WTC11 (cell line): Measurements from ENCODE around the gene COL4A2. TPM values are rescaled to one million over a fixed set of nuclear protein-coding genes. Genes with fewer than 3 reads are reported as not detected.

Experiments
- ATAC-seq: fragments of 200-7000 bp; cut with Tn5 transposase; 2 replicates; pipeline ENCODE4 v1.10.0; 2021; ENCODE audit warnings: mild to moderate bottlenecking, moderate library complexity
- CTCF ChIA-PET: fragments of 300-600 bp; sonication (Branson Sonifier 250); formaldehyde crosslinking; loops from one replicate; lab custom pipeline; 2021; ENCODE audit warnings: antibody characterized with exemption; lab: Charles Lee
- POLR2A ChIA-PET: fragments of 350-600 bp; sonication (Branson Sonifier 250); formaldehyde crosslinking; loops from one replicate; lab custom pipeline; 2021; ENCODE audit warnings: antibody characterized with exemption; lab: Charles Lee
- DNase-seq: peaks from one replicate; pipeline ENCODE4 v3.0.0; 2021; ENCODE audit warnings: low spot score
- H3K27ac Mint-ChIP-seq: 2 replicates; pipeline ENCODE4 v1.8.0; 2021; ENCODE audit warnings: mixed read lengths
- H3K27me3 Mint-ChIP-seq: 2 replicates; pipeline ENCODE4 v1.8.0; 2021; ENCODE audit warnings: low read depth, mild to moderate bottlenecking, moderate library complexity, mixed read lengths
- H3K36me3 Mint-ChIP-seq: 2 replicates; pipeline ENCODE4 v1.8.0; 2021; ENCODE audit warnings: mixed read lengths
- H3K4me1 Mint-ChIP-seq: 2 replicates; pipeline ENCODE4 v1.8.0; 2022; ENCODE audit warnings: mixed read lengths
- H3K4me3 Mint-ChIP-seq: 2 replicates; pipeline ENCODE4 v1.8.0; 2021; ENCODE audit warnings: mild to moderate bottlenecking, moderate library complexity, mixed read lengths
- H3K9me3 Mint-ChIP-seq: 2 replicates; pipeline ENCODE4 v1.8.0; 2021; ENCODE audit warnings: mixed read lengths
- CREB1 ChIP-seq: sonication (generic); formaldehyde crosslinking; IDR thresholded peaks from 2 replicates; pipeline ENCODE4 v1.8.0; 2023; ENCODE audit warnings: mild to moderate bottlenecking, missing genetic modification reagents
- ESRRA ChIP-seq: sonication (generic); formaldehyde crosslinking; IDR thresholded peaks from 2 replicates; pipeline ENCODE4 v1.8.1; 2022; ENCODE audit warnings: mild to moderate bottlenecking, missing genetic modification reagents, borderline replicate concordance
- FOXK1 ChIP-seq: sonication (generic); formaldehyde crosslinking; IDR thresholded peaks from 2 replicates; pipeline ENCODE4 v1.8.0; 2022; ENCODE audit warnings: mild to moderate bottlenecking, moderate library complexity, missing genetic modification reagents
- FOXP1 ChIP-seq: sonication (generic); formaldehyde crosslinking; IDR thresholded peaks from 2 replicates; pipeline ENCODE4 v1.8.0; 2022; ENCODE audit warnings: missing genetic modification reagents, mild to moderate bottlenecking, moderate library complexity, borderline replicate concordance
- GABPB1 ChIP-seq: sonication (generic); formaldehyde crosslinking; IDR thresholded peaks from 2 replicates; pipeline ENCODE4 v1.8.1; 2023; ENCODE audit warnings: mild to moderate bottlenecking, missing genetic modification reagents
- HMGA2 ChIP-seq: fragments of 250-450 bp; sonication (Bioruptor Pico); IDR thresholded peaks from 2 replicates; pipeline ENCODE4 v1.4.0; 2021; ENCODE audit warnings: mild to moderate bottlenecking, moderate library complexity
- IRF2 ChIP-seq: sonication (generic); formaldehyde crosslinking; IDR thresholded peaks from 2 replicates; pipeline ENCODE4 v1.8.0; 2022; ENCODE audit warnings: low read depth, missing genetic modification reagents, borderline replicate concordance
- OVOL2 ChIP-seq: fragments of 250-450 bp; sonication (Bioruptor Pico); IDR thresholded peaks from 2 replicates; pipeline ENCODE4 v1.9.0; 2021; ENCODE audit warnings: mild to moderate bottlenecking, borderline replicate concordance
- SMAD3 ChIP-seq: sonication (generic); formaldehyde crosslinking; IDR thresholded peaks from 2 replicates; pipeline ENCODE4 v1.8.0; 2022; ENCODE audit warnings: missing genetic modification reagents, mild to moderate bottlenecking, borderline replicate concordance
- TP53 ChIP-seq: sonication (generic); formaldehyde crosslinking; IDR thresholded peaks from 2 replicates; pipeline ENCODE4 v1.8.1; 2023; ENCODE audit warnings: mild to moderate bottlenecking, missing genetic modification reagents
- ZBTB21 ChIP-seq: sonication (generic); formaldehyde crosslinking; IDR thresholded peaks from 2 replicates; pipeline ENCODE4 v1.8.1; 2023; ENCODE audit warnings: mild to moderate bottlenecking, missing genetic modification reagents, borderline replicate concordance
- ZNF138 ChIP-seq: sonication (generic); formaldehyde crosslinking; conservative IDR thresholded peaks from 2 replicates; pipeline ENCODE4 v1.8.1; 2022; ENCODE audit warnings: mild to moderate bottlenecking, moderate library complexity, missing genetic modification reagents
- ZNF317 ChIP-seq: sonication (generic); formaldehyde crosslinking; IDR thresholded peaks from 2 replicates; pipeline ENCODE4 v1.8.1; 2023; ENCODE audit warnings: low read depth, mild to moderate bottlenecking, moderate library complexity, missing genetic modification reagents, borderline replicate concordance
- ZNF423 ChIP-seq: fragments of 250-450 bp; sonication (Bioruptor Pico); IDR thresholded peaks from 2 replicates; pipeline ENCODE4 v2.1.2; 2022; ENCODE audit warnings: mild to moderate bottlenecking, moderate library complexity
- total RNA-seq: library from RNA; stranded (reverse); gene quantifications from 3 replicates; pipeline ENCODE4 v1.2.3, GENCODE V29; 2021
- TF ChIP-seq, protein P1 (sequence below): sonication (generic); formaldehyde crosslinking; IDR thresholded peaks from 2 replicates; pipeline ENCODE4 v1.8.1; 2022; ENCODE audit warnings: low read depth, missing genetic modification reagents, borderline replicate concordance
- TF ChIP-seq, protein P2 (sequence below): sonication (generic); formaldehyde crosslinking; IDR thresholded peaks from 2 replicates; pipeline ENCODE4 v1.8.0; 2023; ENCODE audit warnings: missing genetic modification reagents, mild to moderate bottlenecking, borderline replicate concordance
- TF ChIP-seq, protein P3 (sequence below): sonication (generic); formaldehyde crosslinking; IDR thresholded peaks from 2 replicates; pipeline ENCODE4 v1.8.1; 2023; ENCODE audit warnings: mild to moderate bottlenecking, missing genetic modification reagents, moderate library complexity
- TF ChIP-seq, protein P4 (sequence below): fragments of 250-450 bp; sonication (Bioruptor Pico); IDR thresholded peaks from 2 replicates; pipeline ENCODE4 v1.9.0; 2021; ENCODE audit warnings: mild to moderate bottlenecking
- TF ChIP-seq, protein P5 (sequence below): sonication (generic); formaldehyde crosslinking; IDR thresholded peaks from 2 replicates; pipeline ENCODE4 v1.8.0; 2022; ENCODE audit warnings: mild to moderate bottlenecking, missing genetic modification reagents
- TF ChIP-seq, protein P6 (sequence below): sonication (generic); formaldehyde crosslinking; IDR thresholded peaks from 2 replicates; pipeline ENCODE4 v1.8.1; 2022; ENCODE audit warnings: missing genetic modification reagents, borderline replicate concordance

Gene COL4A2
- total RNA-seq, 1 experiment from 2014 or later = 109 TPM

DNA sequence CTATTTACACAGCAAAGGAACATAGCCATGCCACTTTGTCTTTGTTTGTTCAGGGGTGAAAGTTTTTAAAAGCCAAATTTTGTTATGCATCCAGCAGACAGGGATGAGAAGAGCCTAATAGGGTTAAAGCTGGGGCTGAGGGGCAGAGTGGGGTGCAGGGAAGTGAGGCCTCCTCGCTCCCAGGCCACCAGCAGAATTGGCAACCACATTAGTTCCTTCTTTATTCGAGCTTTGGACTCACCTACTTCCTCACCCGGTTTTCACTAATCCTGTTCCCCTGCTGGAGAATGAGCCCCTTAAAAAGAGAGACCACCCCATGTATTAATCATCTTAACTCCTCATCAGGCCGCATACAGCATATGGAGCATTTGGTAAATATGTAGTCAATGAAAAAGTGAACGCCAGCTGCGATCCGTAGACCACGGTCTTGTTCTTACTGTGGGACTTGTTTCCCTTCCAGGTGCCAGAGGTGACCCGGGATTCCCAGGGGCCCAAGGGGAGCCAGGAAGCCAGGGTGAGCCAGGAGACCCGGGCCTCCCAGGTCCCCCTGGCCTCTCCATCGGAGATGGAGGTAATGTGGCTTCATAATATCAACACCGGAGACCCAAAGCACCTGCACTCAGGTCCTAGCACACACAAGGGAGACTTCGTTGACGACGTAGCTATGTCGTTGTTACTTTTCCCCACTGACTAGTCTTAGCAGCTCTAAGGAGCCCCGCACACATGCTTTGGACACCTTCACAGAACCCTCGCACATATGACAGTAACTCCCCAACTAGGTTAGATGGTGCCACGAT, 142.3 kb downstream of the COL4A2 start:
- Mint-ChIP-seq H3K27ac (no peak overlapping the region), H3K4me1 (peaks cover 28% of the 10 kb centered on the region), H3K9me3 (no peaks in the 10 kb centered on the region), H3K4me3 (no peak overlapping the region), H3K36me3 (peaks cover 9% of the 10 kb centered on the region), H3K27me3 (no peaks in the 10 kb centered on the region)
- CTCF ChIA-PET = no interaction called here
- no peak for DNase-seq
- POLR2A ChIA-PET = interaction anchor here (0.6 kb wide), 1 partner anchor 121 kb away, joined by 3 read pairs; no protein-coding TSS in a partner anchor
- ATAC-seq = no peak
- TF ChIP-seq HMGA2 = no peak
- TF ChIP-seq, protein P1, sequence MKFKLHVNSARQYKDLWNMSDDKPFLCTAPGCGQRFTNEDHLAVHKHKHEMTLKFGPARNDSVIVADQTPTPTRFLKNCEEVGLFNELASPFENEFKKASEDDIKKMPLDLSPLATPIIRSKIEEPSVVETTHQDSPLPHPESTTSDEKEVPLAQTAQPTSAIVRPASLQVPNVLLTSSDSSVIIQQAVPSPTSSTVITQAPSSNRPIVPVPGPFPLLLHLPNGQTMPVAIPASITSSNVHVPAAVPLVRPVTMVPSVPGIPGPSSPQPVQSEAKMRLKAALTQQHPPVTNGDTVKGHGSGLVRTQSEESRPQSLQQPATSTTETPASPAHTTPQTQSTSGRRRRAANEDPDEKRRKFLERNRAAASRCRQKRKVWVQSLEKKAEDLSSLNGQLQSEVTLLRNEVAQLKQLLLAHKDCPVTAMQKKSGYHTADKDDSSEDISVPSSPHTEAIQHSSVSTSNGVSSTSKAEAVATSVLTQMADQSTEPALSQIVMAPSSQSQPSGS (CRISPR knock-in tag) = no peak
- TF ChIP-seq OVOL2 (CRISPR knock-in tag) = no peak
- TF ChIP-seq, protein P2, sequence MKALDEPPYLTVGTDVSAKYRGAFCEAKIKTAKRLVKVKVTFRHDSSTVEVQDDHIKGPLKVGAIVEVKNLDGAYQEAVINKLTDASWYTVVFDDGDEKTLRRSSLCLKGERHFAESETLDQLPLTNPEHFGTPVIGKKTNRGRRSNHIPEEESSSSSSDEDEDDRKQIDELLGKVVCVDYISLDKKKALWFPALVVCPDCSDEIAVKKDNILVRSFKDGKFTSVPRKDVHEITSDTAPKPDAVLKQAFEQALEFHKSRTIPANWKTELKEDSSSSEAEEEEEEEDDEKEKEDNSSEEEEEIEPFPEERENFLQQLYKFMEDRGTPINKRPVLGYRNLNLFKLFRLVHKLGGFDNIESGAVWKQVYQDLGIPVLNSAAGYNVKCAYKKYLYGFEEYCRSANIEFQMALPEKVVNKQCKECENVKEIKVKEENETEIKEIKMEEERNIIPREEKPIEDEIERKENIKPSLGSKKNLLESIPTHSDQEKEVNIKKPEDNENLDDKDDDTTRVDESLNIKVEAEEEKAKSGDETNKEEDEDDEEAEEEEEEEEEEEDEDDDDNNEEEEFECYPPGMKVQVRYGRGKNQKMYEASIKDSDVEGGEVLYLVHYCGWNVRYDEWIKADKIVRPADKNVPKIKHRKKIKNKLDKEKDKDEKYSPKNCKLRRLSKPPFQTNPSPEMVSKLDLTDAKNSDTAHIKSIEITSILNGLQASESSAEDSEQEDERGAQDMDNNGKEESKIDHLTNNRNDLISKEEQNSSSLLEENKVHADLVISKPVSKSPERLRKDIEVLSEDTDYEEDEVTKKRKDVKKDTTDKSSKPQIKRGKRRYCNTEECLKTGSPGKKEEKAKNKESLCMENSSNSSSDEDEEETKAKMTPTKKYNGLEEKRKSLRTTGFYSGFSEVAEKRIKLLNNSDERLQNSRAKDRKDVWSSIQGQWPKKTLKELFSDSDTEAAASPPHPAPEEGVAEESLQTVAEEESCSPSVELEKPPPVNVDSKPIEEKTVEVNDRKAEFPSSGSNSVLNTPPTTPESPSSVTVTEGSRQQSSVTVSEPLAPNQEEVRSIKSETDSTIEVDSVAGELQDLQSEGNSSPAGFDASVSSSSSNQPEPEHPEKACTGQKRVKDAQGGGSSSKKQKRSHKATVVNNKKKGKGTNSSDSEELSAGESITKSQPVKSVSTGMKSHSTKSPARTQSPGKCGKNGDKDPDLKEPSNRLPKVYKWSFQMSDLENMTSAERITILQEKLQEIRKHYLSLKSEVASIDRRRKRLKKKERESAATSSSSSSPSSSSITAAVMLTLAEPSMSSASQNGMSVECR = no peak

DNA sequence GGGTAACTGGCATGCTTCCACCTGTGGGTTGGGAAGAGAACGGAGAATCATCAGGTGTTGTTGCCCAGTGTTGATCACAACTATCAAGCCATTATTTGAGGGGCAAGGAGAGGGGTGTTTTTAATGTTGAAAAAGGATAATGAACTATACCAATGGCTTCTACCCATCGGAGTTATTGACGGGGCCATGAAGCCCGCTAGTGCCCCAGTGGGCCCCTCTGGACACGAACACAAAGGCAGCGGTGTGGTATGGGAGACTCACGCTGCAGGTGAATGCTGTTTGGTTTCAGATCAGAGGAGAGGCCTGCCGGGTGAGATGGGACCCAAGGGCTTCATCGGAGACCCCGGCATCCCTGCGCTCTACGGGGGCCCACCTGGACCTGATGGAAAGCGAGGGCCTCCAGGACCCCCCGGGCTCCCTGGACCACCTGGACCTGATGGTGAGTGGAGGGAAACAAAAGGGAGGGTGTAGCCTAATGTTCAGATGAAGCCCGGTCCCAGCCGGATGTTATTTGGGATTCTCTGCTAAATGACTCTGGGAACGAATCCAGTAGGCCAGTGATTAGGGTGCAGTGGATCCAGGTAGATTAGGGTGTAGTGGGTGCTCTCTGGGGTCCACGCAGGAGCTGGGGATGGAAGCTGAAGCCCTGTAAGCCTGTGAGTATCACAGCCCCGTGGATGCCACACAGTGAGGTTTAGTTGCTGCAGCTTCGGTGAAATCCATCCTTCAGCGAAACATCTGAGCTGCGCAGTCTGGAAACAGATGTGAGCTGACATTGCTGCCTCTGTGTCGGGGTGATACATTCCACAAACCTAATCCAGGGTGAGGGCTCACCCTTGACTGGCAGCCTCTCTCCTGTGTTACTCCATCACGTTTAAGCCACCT, 143.2 kb downstream of the COL4A2 start:
- peaks cover 37% of the 10 kb centered on the region for H3K4me1 Mint-ChIP-seq
- H3K4me3 Mint-ChIP-seq = no peak overlapping the region
- H3K9me3 Mint-ChIP-seq = no peaks in the 10 kb centered on the region
- ChIA-PET POLR2A (interaction anchor here (0.6 kb wide), 1 partner anchor 120 kb away, joined by 3 read pairs; no protein-coding TSS in a partner anchor), CTCF (no interaction called here)
- H3K36me3 Mint-ChIP-seq = peaks cover 7% of the 10 kb centered on the region
- H3K27ac Mint-ChIP-seq = no peak overlapping the region
- no peaks in the 10 kb centered on the region for H3K27me3 Mint-ChIP-seq
- ATAC-seq = no peak
- DNase-seq = no peak
- TF ChIP-seq ZNF423 (CRISPR knock-in tag) (no peak), ESRRA (CRISPR knock-in tag) (no peak), CREB1 (CRISPR knock-in tag) (no peak), FOXP1 (CRISPR knock-in tag) (no peak), ZNF138 (CRISPR knock-in tag) (no peak), ZNF317 (CRISPR knock-in tag) (no peak), FOXK1 (CRISPR knock-in tag) (no peak), ZBTB21 (CRISPR knock-in tag) (no peak), IRF2 (no peak), TP53 (CRISPR knock-in tag) (no peak), SMAD3 (CRISPR knock-in tag) (no peak), GABPB1 (CRISPR knock-in tag) (no peak)
- TF ChIP-seq, protein P3, sequence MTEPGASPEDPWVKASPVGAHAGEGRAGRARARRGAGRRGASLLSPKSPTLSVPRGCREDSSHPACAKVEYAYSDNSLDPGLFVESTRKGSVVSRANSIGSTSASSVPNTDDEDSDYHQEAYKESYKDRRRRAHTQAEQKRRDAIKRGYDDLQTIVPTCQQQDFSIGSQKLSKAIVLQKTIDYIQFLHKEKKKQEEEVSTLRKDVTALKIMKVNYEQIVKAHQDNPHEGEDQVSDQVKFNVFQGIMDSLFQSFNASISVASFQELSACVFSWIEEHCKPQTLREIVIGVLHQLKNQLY = no peak
- TF ChIP-seq, protein P4, sequence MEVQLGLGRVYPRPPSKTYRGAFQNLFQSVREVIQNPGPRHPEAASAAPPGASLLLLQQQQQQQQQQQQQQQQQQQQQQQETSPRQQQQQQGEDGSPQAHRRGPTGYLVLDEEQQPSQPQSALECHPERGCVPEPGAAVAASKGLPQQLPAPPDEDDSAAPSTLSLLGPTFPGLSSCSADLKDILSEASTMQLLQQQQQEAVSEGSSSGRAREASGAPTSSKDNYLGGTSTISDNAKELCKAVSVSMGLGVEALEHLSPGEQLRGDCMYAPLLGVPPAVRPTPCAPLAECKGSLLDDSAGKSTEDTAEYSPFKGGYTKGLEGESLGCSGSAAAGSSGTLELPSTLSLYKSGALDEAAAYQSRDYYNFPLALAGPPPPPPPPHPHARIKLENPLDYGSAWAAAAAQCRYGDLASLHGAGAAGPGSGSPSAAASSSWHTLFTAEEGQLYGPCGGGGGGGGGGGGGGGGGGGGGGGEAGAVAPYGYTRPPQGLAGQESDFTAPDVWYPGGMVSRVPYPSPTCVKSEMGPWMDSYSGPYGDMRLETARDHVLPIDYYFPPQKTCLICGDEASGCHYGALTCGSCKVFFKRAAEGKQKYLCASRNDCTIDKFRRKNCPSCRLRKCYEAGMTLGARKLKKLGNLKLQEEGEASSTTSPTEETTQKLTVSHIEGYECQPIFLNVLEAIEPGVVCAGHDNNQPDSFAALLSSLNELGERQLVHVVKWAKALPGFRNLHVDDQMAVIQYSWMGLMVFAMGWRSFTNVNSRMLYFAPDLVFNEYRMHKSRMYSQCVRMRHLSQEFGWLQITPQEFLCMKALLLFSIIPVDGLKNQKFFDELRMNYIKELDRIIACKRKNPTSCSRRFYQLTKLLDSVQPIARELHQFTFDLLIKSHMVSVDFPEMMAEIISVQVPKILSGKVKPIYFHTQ (CRISPR knock-in tag) = no peak
- TF ChIP-seq, protein P5, sequence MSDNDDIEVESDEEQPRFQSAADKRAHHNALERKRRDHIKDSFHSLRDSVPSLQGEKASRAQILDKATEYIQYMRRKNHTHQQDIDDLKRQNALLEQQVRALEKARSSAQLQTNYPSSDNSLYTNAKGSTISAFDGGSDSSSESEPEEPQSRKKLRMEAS = no peak
- TF ChIP-seq, protein P6, sequence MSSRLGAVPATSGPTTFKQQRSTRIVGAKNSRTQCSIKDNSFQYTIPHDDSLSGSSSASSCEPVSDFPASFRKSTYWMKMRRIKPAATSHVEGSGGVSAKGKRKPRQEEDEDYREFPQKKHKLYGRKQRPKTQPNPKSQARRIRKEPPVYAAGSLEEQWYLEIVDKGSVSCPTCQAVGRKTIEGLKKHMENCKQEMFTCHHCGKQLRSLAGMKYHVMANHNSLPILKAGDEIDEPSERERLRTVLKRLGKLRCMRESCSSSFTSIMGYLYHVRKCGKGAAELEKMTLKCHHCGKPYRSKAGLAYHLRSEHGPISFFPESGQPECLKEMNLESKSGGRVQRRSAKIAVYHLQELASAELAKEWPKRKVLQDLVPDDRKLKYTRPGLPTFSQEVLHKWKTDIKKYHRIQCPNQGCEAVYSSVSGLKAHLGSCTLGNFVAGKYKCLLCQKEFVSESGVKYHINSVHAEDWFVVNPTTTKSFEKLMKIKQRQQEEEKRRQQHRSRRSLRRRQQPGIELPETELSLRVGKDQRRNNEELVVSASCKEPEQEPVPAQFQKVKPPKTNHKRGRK = no peak
